GM23338 (cell line): Measurements from ENCODE around the gene GABRA1. TPM values are rescaled to one million over a fixed set of nuclear protein-coding genes. Genes with fewer than 3 reads are reported as not detected.

ENCODE experiments used
- ATAC-seq: fragments of 200-7000 bp; cut with Tn5 transposase; 3 replicates; pipeline ENCODE4 v1.9.1; 2020
- DNase-seq: peaks from one replicate; pipeline ENCODE4 v3.0.0-alpha.2; 2015; ENCODE audit warnings: low spot score
- H2AFZ ChIP-seq: fragments of 200-600 bp; sonication (generic); 2 replicates; pipeline ENCODE4 v1.8.0; 2016; ENCODE audit warnings: antibody characterized with exemption, mild to moderate bottlenecking, moderate library complexity
- H3F3A ChIP-seq: fragments of 200-600 bp; sonication (generic); replicated peaks from 2 replicates; pipeline ENCODE4 v1.8.0; 2017; ENCODE audit warnings: antibody characterized with exemption, mixed run types, low read depth
- H3K27ac ChIP-seq: fragments of 200-600 bp; sonication (generic); 2 replicates; pipeline ENCODE4 v1.6.1; 2016; ENCODE audit warnings: low read depth
- H3K27me3 ChIP-seq: fragments of 200-600 bp; sonication (generic); 2 replicates; pipeline ENCODE4 v1.8.0; 2016; ENCODE audit warnings: mild to moderate bottlenecking, mixed run types, moderate library complexity; ENCODE audit not compliant: insufficient read depth
- H3K36me3 ChIP-seq: fragments of 200-600 bp; sonication (generic); 2 replicates; pipeline ENCODE4 v1.8.0; 2016; ENCODE audit warnings: mild to moderate bottlenecking; ENCODE audit not compliant: insufficient read depth
- H3K4me1 ChIP-seq: fragments of 200-600 bp; sonication (generic); 2 replicates; pipeline ENCODE4 v1.8.0; 2016; ENCODE audit warnings: mild to moderate bottlenecking, moderate library complexity; ENCODE audit not compliant: insufficient read depth
- H3K4me2 ChIP-seq: fragments of 200-600 bp; sonication (generic); 2 replicates; pipeline ENCODE4 v1.7.1; 2017; ENCODE audit warnings: mixed run types
- H3K4me3 ChIP-seq: fragments of 200-600 bp; sonication (generic); 2 replicates; pipeline ENCODE4 v1.6.1; 2016; ENCODE audit warnings: mixed run types
- H3K79me2 ChIP-seq: fragments of 200-600 bp; sonication (generic); replicated peaks from 2 replicates; pipeline ENCODE4 v1.8.0; 2017; ENCODE audit warnings: mild to moderate bottlenecking; ENCODE audit not compliant: insufficient read depth
- H3K9me2 ChIP-seq: fragments of 200-600 bp; sonication (generic); 2 replicates; pipeline ENCODE4 v1.8.0; 2017; ENCODE audit not compliant: insufficient read depth
- H4K20me1 ChIP-seq: fragments of 200-600 bp; sonication (generic); replicated peaks from 2 replicates; pipeline ENCODE4 v1.8.0; 2017; ENCODE audit warnings: mild to moderate bottlenecking; ENCODE audit not compliant: insufficient read depth
- H3K27ac Mint-ChIP-seq: 2 replicates; pipeline ENCODE4 v1.8.0; 2020; ENCODE audit warnings: inconsistent platforms, mild to moderate bottlenecking, moderate library complexity, mixed read lengths
- H3K27me3 Mint-ChIP-seq: 3 replicates; pipeline ENCODE4 v1.8.0; 2022; ENCODE audit warnings: low read depth, mild to moderate bottlenecking, moderate library complexity, mixed read lengths, inconsistent platforms; ENCODE audit not compliant: insufficient read depth, poor library complexity
- H3K36me3 Mint-ChIP-seq: 3 replicates; pipeline ENCODE4 v1.8.0; 2021; ENCODE audit warnings: low read depth, mild to moderate bottlenecking, inconsistent platforms, moderate library complexity, mixed read lengths
- H3K4me1 Mint-ChIP-seq: 3 replicates; pipeline ENCODE4 v1.8.0; 2020; ENCODE audit warnings: mild to moderate bottlenecking, inconsistent platforms, mixed read lengths
- H3K4me3 Mint-ChIP-seq: 3 replicates; pipeline ENCODE4 v1.8.0; 2021; ENCODE audit warnings: moderate library complexity, mild to moderate bottlenecking, inconsistent platforms, mixed read lengths
- H3K9me3 Mint-ChIP-seq: 3 replicates; pipeline ENCODE4 v1.8.0; 2020; ENCODE audit warnings: moderate library complexity, mild to moderate bottlenecking, inconsistent platforms, mixed read lengths
- EZH2 ChIP-seq: fragments of 200-600 bp; sonication (generic); IDR thresholded peaks from one replicate; pipeline ENCODE4 v1.8.0; 2017; ENCODE audit warnings: antibody characterized with exemption, mild to moderate bottlenecking, low read depth; ENCODE audit not compliant: unreplicated experiment
- JUNB ChIP-seq: IDR thresholded peaks from one replicate; pipeline ENCODE4 v1.6.1; 2016; ENCODE audit warnings: antibody characterized with exemption; ENCODE audit not compliant: unreplicated experiment
- NANOG ChIP-seq: IDR thresholded peaks from 2 replicates; pipeline ENCODE4 v1.6.1; 2016; ENCODE audit warnings: antibody characterized with exemption, borderline replicate concordance
- STAT1 ChIP-seq: IDR thresholded peaks from one replicate; pipeline ENCODE4 v1.6.1; 2016; ENCODE audit warnings: antibody characterized with exemption; ENCODE audit not compliant: unreplicated experiment
- ZNF331 ChIP-seq: fragments of 250-450 bp; sonication (Bioruptor Pico); IDR thresholded peaks from 2 replicates; pipeline ENCODE4 v1.5.0; 2020; ENCODE audit warnings: low read depth, mild to moderate bottlenecking, moderate library complexity
- ZNF462 ChIP-seq: fragments of 250-450 bp; sonication (Bioruptor Pico); IDR thresholded peaks from 2 replicates; pipeline ENCODE4 v1.5.0; 2020; ENCODE audit warnings: mild to moderate bottlenecking, moderate library complexity
- polyA plus RNA-seq: library from polyadenylated mRNA; unstranded; fragments of >200 nt; fragmentation: Nextera tagmentation; extraction: Ambion mirVana; gene quantifications from 2 replicates; pipeline ENCODE4 v1.2.1, GENCODE V29; 2016
- total RNA-seq: library from RNA; depleted of rRNA; stranded (reverse); fragments of >200 nt; shearing (Covaris generic); gene quantifications from 2 replicates; pipeline ENCODE4 v1.2.3, GENCODE V29; 2014
- TF ChIP-seq, protein P1 (sequence below), 2 experiments: fragments of 200-600 bp in 1 of 2; sonication (generic) in 1 of 2; conservative IDR thresholded peaks; 2 replicates each; pipeline versions ENCODE4 v1.5.1 to v1.6.1; 2016 to 2017; ENCODE audit warnings: antibody characterized with exemption in 2 of 2, low read depth in 2 of 2, mild to moderate bottlenecking in 2 of 2, moderate library complexity in 1 of 2
- TF ChIP-seq, protein P2 (sequence below): IDR thresholded peaks from one replicate; pipeline ENCODE4 v1.6.1; 2018; ENCODE audit warnings: antibody characterized with exemption; ENCODE audit not compliant: unreplicated experiment
- TF ChIP-seq, protein P3 (sequence below): IDR thresholded peaks from 2 replicates; pipeline ENCODE4 v1.6.1; 2016; ENCODE audit warnings: antibody characterized with exemption

GABRA1 gene
- total and polyA plus RNA-seq, 2 experiments from 2014 or later, result 0.52 TPM

- Mint-ChIP-seq H3K9me3 (no peaks in the 10 kb centered on the region; the same call in 2 of the 3 replicates), H3K4me3 (peak overlapping the region; percentile 77), H3K4me1 (peaks cover 32% of the 10 kb centered on the region), H3K36me3 (no peaks in the 10 kb centered on the region), H3K27ac (no peak overlapping the region), H3K27me3 (peaks cover 20% of the 10 kb centered on the region)
- Histone ChIP-seq H3K36me3 (no peaks in the 10 kb centered on the region), H3K4me2 (peak overlapping the region; percentile 93), H3K27me3 (peaks cover 33% of the 10 kb centered on the region), H3F3A (no peaks in the 10 kb centered on the region), H3K79me2 (no peaks in the 10 kb centered on the region), H4K20me1 (no peaks in the 10 kb centered on the region; the same call in 1 of the 2 replicates), H3K9me2 (no peaks in the 10 kb centered on the region), H3K4me1 (peaks cover 26% of the 10 kb centered on the region), H3K4me3 (peak overlapping the region; percentile 71), H2AFZ (peak overlapping the region; percentile 96), H3K27ac (no peak overlapping the region)
- TF ChIP-seq, protein P1, sequence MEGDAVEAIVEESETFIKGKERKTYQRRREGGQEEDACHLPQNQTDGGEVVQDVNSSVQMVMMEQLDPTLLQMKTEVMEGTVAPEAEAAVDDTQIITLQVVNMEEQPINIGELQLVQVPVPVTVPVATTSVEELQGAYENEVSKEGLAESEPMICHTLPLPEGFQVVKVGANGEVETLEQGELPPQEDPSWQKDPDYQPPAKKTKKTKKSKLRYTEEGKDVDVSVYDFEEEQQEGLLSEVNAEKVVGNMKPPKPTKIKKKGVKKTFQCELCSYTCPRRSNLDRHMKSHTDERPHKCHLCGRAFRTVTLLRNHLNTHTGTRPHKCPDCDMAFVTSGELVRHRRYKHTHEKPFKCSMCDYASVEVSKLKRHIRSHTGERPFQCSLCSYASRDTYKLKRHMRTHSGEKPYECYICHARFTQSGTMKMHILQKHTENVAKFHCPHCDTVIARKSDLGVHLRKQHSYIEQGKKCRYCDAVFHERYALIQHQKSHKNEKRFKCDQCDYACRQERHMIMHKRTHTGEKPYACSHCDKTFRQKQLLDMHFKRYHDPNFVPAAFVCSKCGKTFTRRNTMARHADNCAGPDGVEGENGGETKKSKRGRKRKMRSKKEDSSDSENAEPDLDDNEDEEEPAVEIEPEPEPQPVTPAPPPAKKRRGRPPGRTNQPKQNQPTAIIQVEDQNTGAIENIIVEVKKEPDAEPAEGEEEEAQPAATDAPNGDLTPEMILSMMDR (conservative IDR thresholded peaks at IDR 0.05; ENCODE audit: low read depth in 2 of 2), result no peak
- TF ChIP-seq, protein P2, sequence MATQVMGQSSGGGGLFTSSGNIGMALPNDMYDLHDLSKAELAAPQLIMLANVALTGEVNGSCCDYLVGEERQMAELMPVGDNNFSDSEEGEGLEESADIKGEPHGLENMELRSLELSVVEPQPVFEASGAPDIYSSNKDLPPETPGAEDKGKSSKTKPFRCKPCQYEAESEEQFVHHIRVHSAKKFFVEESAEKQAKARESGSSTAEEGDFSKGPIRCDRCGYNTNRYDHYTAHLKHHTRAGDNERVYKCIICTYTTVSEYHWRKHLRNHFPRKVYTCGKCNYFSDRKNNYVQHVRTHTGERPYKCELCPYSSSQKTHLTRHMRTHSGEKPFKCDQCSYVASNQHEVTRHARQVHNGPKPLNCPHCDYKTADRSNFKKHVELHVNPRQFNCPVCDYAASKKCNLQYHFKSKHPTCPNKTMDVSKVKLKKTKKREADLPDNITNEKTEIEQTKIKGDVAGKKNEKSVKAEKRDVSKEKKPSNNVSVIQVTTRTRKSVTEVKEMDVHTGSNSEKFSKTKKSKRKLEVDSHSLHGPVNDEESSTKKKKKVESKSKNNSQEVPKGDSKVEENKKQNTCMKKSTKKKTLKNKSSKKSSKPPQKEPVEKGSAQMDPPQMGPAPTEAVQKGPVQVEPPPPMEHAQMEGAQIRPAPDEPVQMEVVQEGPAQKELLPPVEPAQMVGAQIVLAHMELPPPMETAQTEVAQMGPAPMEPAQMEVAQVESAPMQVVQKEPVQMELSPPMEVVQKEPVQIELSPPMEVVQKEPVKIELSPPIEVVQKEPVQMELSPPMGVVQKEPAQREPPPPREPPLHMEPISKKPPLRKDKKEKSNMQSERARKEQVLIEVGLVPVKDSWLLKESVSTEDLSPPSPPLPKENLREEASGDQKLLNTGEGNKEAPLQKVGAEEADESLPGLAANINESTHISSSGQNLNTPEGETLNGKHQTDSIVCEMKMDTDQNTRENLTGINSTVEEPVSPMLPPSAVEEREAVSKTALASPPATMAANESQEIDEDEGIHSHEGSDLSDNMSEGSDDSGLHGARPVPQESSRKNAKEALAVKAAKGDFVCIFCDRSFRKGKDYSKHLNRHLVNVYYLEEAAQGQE, result no peak
- TF ChIP-seq ZNF331 (CRISPR knock-in tag) (no peak), EZH2 (no peak), JUNB (no peak), STAT1 (no peak), NANOG (no peak), ZNF462 (CRISPR knock-in tag) (no peak)
- TF ChIP-seq, protein P3, sequence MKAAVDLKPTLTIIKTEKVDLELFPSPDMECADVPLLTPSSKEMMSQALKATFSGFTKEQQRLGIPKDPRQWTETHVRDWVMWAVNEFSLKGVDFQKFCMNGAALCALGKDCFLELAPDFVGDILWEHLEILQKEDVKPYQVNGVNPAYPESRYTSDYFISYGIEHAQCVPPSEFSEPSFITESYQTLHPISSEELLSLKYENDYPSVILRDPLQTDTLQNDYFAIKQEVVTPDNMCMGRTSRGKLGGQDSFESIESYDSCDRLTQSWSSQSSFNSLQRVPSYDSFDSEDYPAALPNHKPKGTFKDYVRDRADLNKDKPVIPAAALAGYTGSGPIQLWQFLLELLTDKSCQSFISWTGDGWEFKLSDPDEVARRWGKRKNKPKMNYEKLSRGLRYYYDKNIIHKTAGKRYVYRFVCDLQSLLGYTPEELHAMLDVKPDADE, result no peak
- ATAC-seq (peak; percentile 48), DNase-seq (peak; percentile 46)
Measured at GRCh38 chr5:161847447-161847846, 473 bp upstream of the GABRA1 start.
